ENCODE measurements around the gene INPP5D. TPM values are rescaled to one million over a fixed set of nuclear protein-coding genes. Genes with fewer than 3 reads are reported as not detected.
"Not testable (repeated sequence)": the region's sequence is repeated elsewhere in the genome, so short reads cannot be mapped to it uniquely, and the experiment has no call there.

INPP5D gene
- total RNA-seq, 1 donor from 2014 or later, result 7.6 TPM

DNA sequence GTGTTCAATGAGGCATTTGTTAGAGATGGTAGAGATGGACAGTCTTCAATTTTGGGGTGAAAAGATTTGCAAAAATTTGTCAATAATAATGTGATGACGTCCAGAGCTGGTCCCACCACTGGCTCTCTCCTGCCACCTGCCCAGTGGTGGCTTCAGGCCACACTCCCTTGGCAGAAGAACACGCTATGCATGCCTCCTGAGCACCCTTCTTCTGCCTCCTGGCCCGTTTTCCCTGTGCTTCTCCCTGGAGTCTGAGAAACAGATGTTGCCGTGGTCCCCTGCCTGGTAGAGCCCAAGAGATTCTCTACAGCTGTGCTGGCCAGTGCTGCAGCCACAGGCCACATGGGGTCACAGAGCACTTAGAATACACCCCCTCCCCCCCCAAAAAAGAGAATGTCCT, 33.6 kb downstream of the INPP5D start:
- DNase-seq, result no peak

DNA sequence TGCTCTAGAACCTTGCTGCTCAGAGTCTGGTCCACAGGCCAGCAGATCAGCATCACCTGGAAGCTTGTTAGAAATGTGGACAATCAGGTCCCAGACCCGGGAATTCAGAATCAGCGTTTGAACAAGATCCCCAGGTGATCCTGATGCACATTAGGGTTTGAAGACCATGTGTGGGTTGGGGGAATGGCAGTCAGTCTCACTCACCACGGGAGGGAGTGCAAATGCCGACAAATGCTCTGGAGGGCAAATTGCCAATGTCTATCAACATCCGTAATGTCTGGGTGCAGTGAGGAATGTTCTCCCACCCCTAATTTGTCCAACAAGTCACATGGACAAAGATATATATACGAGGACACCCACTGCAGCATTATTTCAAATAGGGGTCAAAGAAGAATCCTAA, 34.5 kb downstream of the INPP5D start:
- DNase-seq, result no peak

DNA sequence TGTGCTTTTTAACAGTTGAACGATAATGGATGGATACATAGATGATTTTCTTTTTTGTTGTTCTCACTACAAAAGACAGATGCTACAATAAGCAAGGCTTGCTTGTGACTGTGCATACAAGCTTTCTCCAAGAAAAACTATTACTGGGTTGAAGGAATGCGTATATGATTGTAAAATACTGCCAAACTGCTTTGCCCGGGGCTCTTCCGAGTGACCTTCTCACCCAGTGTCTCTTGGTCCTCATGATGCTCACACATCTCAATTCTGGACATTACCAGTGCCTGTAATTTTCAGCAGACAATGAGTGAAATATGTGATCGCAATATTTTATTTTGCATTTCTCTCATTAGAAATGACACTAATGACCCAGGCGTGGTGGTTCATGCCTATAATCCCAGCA, 35.9 kb downstream of the INPP5D start:
- no peak for DNase-seq

DNA sequence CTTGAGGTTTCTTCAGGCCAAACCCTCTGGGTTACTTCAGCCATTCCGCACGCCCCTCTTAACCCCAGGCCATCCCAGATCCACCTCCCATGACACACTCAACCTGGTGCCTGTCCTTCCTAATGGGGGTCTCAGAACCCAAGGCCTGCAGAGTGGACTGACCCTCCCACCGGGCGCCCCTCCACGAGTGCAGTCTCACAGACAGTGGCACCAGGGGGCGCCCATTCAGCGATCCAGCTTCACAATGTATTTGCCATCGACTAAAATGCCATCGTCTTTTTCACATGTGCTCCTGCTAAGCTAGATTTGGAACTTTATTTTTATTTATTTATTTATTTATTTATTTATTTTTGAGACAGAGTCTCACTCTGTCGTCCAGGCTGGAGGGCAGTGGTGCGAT, 38.5 kb downstream of the INPP5D start:
- DNase-seq, result no peak

DNA sequence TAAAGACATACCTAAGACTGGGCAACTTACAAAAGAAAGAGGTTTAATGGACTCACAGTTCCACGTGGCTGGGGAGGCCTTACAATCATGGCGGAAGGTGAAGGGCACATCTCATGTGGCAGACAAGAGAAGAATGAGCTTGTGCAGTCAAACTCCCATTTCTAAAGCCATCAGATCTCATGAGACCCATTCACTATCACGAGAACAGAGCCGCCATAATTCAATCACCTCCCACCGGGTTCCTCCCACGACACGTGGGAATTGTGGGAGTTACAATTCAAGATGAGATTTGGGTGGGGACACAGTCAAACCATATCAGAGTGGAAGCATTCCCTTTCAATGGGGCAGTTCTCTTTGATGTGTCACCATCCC, 39.7 kb downstream of the INPP5D start:
- DNase-seq, result not testable (repeated sequence)

DNA sequence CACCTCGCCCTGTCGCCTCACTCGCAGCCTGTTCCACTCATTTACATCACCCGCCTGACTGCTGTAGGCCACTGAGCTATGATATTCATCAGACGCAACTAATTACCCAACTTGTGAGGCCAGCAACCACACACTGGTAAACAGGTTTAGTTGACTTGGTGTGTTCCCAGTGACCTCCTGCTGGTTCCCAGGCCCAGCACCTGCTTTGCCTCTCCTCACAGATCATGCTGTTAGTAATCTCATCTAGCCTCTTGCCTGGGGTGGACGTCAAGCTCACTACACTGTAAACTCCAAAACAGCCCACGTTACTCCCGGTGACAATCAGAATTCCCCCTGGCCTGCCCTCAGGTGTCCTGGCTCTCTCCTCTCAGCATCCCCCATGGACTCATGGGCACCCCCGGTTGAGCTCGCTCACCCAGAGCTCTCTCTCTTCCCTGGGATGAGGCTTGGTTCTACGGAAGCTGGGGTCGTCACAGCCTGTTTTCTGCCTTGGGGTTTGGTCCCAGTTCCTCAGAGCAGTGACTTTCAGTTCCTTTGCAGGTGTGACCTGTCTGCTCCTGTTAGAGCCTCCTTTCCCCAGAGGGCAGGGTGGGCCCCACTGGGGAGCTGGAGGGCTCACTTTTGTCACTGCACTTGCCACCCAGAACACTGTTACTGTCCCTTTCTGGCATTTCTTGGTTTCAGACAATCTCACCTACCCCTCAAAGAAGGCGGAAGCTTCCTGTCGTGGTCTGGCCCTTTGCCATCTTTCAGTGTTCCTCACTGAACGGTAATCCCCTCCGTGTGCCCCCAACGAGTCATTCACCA, 40.3 kb downstream of the INPP5D start:
- no peak for DNase-seq

DNA sequence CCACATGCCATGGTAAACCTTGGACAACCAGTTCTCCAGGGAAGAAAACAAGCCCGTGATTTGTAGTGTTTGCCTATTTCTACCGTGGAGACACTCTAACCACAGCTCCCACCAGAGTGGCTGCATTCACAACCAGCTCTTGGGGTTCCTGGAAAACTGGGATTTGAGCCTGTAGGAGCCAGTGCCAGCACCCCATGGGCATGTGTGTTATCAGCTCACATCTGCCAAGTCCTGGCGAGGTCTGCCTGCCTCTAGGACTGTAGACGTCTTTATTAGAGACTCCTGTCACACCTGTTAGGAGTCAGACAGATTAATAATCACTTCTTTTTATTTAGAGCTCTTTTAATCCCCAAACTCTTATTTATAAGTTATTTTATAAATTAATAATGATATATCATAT, 41.0 kb downstream of the INPP5D start:
- no peak for DNase-seq

DNA sequence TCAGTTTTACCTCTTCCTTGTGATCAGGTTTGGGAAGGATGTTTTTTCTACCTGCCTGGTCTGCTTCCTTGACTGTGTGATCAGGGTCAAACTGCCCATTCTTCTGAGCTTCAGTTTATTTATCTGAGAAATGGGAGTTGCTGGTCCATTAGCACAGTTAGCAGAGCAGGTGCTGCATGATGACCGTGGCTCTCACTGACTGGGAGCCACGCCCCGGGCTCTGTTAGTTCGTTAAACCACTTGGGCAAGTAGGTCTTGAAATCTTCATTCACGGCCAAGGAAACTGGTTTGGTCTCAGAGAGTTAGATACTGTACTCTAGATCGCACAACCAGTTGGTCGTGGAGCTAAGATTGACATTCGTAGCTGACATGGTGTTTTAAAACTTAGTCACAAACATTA, 41.7 kb downstream of the INPP5D start:
- no peak for DNase-seq

DNA sequence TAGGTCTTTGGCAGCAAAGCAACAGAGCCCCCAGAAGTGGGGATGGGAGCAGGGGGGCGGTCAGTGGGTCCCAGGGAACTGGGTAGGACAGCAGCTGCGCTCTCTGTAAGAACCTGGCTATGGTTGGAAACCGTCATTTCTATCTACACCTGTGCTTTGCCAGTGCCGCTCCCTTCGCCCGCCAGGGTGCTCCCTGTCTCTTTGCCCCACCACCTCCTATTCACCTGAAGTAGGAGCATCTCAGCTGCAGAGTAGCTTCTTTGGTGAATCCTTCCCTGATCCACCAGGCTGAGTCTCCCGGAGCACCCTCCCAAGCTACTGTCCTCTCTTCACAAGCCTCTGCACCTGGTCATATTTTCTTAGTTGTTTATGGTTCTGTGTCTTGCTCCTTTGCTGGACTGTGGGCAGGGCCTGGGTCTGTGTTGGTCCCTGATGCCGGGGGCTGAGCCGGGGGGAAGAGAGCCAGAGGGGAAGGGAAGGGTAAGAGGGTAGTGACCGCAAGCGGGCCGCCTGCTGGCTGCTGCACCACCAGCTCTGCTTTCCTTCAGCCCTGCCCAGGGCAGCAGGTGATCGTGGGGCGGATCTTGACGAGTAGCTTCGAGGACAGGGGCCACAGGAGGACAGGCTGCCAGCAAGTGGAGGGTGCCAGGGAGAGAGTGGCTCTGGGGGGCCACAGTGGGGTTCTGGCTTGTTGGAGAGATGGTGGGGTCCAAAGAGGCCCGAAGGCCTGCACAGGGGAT, 45.2 kb downstream of the INPP5D start:
- DNase-seq, result no peak

DNA sequence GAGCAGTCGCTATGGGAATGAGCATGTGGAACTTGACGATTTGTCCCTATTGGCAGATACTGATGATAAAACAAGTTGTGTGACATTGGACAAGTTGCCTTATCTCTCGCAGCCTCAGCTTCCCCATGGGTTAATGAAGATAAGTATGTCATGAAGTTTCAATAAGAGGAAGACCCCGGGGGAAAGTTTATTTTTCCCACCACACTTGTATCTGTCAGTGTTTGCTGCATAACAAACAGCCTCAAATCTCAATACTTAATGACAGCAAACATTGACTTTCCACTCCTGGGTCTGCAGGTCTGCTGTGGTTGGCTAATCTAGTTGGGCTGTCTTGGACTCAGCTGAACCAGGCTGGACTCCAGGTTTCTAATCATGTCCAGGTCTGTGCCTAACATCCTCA, 45.8 kb downstream of the INPP5D start:
- no peak for DNase-seq

DNA sequence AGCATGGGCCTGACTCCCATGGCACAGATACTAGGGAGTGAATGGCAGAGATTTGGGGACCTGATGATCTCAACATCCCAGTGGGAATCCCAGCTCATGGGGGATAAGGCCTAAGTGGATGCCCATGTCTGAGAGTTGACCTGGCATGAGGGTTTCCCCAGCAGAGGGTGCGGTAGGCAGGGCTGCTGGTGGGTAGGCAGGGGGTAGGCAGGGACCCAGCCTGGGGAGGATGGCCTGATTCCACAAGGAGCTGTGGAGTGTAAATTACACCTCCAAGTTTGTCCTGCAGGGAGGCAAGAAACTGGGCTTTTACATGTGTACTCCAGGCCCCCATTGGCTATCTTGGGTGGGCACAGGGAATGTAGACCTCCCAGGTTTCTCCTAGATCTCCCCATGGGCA, 46.9 kb downstream of the INPP5D start:
- DNase-seq, result no peak

DNA sequence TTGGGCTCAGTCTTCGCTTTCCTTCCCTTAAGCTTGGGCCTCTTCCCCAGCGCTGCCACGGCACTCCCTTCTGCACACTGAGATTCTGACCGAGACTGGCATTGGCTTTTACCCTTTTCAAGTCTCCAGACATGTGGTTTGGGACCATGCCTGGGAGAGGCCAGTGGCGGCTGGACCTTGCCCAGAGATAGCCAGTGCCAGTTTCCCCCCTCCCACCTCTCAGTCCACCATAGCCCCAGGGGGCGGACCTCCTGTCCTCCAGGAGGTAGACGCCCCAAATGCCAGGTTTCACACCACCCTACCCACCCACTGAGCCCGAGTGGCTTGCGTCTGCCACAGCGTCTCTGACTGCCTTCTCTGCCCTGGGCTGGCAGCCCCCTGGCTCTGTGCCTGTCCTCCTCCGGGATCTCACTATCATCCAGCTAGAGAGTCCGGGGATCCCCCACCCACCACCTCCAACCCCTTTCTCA, 47.7 kb downstream of the INPP5D start:
- no peak for DNase-seq

DNA sequence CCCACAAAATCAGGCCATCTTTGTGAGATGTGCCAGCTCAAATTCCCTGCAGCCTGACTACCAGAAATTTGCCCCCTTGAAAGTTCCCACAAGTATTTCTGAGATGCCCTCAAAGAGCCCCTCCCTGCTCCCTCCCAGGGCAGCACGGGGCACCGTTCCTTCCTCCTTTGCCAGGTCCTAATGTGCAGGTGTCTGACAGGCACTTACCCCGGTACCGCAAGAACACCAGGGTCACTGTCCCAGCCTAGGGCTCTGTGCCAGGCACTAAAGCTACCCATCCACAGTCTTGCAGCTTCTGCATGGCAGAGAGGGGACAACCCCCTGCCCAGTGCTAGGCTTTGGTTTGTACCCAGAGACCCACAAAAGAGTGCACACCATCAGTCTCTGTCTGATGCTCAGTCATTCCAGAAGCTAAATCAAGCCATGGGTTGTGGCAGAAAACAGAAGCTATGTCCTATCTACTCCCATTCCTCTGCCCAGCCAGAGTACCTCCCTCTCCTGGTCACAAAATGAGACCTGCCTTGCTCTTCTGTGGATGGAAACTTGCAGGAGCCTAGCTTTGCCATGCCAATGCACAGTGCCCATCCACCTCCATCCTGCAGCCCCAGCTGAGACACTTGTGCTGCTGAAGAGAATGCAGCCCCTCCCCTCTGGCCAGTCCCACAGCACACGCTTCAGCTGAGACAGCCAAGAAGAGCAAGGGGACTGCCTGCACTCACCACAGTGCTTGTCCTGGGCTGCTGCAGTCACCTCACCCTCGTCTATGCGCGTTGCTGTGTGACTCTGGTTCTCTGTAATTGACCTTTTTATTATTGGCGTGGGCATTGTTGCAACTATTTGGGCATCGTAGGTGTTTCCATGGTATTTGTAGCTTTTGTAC, 48.7 kb downstream of the INPP5D start:
- no peak for DNase-seq

DNA sequence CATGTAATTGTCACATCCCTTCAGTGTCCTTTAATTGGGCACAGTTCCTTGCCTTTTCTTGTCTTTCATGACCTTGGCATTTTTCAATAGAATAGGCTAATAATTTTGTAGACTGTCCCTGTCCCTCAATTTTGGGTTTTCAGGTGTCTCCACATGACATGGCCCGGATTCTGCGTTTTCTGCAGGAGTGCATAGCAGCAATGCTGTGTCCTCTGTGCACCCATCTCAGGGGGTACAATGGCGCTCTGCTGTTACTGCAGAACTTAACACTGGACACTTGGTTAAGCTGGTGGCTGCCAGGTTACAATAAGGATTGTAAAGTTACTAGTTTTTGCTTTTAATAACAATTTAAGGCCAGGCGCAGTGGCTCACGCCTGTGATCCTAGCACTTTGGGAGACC, 51.3 kb downstream of the INPP5D start:
- no peak for DNase-seq

DNA sequence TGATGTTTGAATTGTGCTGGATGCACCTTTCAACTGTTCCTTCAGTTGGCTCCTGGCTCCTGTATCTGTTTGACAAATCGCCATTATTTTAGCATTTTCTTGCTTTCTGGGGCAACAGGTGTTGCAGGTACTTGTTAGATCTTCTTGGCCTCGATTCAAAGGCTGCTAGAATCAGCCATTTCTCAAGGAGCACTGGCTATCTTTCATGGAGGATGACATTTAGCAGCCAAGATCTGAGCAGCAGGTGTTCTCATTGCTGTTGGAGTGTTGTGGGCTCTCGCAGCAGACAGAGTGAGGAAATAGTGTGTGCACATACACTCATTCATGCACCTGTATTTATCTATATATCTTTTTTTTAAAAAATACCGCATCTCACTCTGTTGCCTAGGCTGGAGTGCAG, 52.2 kb downstream of the INPP5D start:
- no peak for DNase-seq

DNA sequence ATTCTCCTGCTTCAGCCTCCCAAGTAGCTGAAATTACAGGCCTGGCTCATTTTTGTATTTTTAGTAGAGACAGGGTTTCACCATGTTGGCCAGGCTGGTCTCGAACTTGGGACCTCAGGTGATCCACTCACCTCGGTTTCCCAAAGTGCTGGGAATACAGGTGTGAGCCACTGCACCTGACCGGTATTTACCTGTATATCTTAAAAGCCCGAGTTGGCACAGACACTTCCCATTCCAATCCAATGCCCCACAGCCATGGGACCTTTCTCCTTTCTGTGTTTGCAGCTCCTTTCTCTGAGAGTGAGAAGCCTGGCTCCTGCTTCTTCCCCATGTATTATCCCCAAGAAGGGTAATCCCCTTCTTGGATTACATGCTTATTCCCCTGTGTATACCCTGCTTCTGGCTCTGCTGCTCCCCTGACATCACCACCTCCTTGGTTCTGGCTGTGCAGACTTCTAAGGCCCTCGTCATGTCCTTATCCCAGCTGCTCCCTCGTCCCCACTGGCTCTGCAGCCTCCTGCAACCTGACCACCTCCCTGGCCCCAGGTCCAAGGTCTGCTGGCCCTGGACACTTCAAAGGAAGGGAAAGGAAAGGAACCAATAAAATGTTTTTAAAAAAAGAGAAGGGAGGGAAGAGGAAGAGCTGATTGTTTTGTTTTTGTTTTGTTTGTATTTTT, 52.8 kb downstream of the INPP5D start:
- no peak for DNase-seq

DNA sequence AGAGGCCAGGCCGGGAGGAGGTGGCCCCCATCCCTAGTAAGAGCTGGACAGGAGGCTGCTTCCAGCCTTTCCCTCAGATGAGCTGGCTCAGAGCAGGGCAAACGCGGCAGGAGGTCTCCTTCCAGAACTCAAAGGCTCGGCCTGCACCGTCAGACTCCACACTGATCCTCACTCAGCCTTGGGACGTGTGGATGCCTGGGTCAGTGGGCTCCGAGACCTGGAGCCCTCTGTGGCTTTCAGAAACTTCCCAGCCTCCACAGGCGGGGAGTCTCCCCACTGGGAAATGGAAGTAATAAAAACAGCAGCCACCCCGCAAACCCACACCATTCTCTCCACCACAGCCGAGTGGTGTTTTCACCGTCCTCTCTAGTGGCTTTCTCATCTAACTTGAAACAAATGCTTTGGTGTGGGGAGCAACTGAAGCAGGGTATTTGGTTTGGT, 54.3 kb downstream of the INPP5D start:
- DNase-seq, result no peak

DNA sequence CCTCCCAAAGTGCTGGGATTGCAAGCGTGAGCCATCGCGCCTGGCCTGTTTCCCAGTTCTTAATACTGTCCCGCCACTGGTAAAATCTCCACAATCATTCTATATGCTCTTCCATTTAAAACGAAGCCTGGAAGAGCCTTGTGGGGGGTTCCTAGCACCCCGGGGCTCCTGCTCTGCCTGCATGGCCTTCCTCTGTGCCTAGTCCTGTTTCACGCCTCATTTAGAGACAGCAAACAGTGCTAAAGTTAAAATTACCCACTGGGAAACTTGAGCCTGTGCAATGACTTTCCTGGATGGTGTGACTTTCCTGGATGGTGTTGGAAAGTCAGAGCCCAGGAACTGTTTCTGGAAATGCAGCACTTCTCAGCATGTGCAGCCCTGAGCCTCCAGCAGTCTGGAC, 55.0 kb downstream of the INPP5D start:
- no peak for DNase-seq

DNA sequence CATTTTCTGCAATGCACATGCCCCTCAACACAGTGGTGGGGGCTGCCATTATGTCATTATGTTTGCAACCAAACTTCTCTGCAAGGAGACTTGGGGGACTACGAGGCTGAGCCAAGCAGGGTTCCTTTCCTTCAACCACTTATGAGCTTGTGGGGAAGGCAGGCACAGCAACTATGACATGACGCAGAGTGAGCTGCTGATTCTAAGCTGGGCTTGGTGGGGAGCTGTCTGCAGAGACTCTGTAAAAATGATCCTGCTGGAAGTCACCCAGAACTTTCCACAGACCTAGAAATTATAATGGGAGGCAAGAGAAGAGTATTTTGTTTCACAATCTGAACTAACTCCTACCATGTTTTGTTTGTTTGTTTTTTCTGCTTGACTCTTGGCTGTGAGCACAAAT, 55.6 kb downstream of the INPP5D start:
- DNase-seq, result no peak

DNA sequence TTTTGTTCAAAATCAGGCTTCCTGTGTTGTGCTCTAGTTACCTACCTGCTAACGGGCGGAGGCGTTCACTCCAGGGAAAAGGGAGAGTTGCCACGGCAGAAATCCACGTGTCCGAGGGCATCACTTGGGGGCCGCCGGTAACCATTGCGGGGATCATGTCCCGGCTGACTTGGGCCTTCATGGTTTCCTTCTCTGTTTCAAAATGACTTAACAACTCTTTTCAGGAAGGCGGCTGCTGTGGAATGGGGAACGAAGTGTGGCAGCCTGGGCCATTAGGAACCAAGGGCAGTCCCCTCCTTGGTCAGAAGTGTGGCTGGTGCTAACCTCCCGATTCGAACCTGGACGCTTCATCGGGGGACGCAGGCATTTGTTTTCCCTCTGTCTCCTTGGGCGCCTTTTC, 56.8 kb downstream of the INPP5D start:
- no peak for DNase-seq

DNA sequence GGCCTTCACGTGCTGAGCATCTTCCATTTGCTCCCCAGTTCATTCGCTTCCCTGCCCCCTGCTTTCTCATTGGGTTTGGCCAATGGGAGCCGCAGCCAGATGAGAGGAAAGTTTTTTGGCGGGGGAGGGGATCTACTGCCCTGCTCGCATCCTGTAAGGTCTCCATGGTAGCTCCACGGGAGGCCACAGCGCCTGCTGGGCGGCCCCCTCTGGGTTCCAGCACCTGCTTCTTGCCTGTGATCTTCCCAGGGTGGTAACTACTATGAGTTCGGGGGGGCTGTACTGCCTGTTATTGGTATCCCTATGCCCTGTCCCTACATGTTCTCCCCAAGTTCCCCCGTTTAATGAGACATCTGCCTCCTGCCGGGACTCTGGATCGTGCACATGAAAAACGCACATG, 57.2 kb downstream of the INPP5D start:
- DNase-seq, result no peak

Data from skin of body (tissue), 2 donors.